Astrocyte of the cerebellum (primary cell): Measurements from ENCODE around the gene CARD11.

Experiments used
- DNase-seq: peaks from one replicate; pipeline ENCODE4 v3.0.0-alpha.2; 2011; ENCODE audit warnings: low read depth
- H3K4me3 ChIP-seq: 2 replicates; pipeline ENCODE4 v1.5.1; 2011; ENCODE audit warnings: mild to moderate bottlenecking, low read depth, low read length, moderate library complexity
- in situ Hi-C: cut with HindIII; loops from 2 replicates; pipeline ENCODE4 v1.10.0; 2017; ENCODE audit warnings: low sequenced_read_pairs
- TF ChIP-seq, protein P1 (sequence below): IDR thresholded peaks from 2 replicates; pipeline ENCODE4 v1.5.1; 2012; ENCODE audit warnings: low read length, low read depth, moderate library complexity, mild to moderate bottlenecking; ENCODE audit errors: missing control alignments

CARD11 gene

DNA sequence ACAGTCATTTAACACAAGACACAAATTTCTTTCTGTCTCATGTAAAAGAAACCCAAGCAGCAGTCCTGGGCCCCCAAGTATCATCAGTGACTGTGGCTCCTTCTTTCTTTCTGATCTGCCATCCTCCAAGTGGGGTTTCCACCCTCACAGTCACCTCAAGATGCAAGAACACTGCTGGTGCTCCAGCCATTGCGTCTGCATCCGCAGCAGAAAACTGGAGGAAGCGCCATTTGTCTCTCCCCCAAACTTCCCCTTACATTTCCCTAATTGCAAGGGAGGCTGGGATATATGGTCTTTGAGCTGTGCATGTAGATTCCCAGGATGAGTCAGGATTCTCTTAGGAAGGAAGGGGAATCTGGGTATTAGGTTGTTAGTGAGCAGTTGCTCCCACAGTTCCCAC lies 138.6 kb downstream of the CARD11 start:
- in situ Hi-C loops: no loop called here
- TF ChIP-seq, protein P1, sequence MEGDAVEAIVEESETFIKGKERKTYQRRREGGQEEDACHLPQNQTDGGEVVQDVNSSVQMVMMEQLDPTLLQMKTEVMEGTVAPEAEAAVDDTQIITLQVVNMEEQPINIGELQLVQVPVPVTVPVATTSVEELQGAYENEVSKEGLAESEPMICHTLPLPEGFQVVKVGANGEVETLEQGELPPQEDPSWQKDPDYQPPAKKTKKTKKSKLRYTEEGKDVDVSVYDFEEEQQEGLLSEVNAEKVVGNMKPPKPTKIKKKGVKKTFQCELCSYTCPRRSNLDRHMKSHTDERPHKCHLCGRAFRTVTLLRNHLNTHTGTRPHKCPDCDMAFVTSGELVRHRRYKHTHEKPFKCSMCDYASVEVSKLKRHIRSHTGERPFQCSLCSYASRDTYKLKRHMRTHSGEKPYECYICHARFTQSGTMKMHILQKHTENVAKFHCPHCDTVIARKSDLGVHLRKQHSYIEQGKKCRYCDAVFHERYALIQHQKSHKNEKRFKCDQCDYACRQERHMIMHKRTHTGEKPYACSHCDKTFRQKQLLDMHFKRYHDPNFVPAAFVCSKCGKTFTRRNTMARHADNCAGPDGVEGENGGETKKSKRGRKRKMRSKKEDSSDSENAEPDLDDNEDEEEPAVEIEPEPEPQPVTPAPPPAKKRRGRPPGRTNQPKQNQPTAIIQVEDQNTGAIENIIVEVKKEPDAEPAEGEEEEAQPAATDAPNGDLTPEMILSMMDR: no peak
- no peak for DNase-seq
- H3K4me3 ChIP-seq: no peak overlapping the region

DNA sequence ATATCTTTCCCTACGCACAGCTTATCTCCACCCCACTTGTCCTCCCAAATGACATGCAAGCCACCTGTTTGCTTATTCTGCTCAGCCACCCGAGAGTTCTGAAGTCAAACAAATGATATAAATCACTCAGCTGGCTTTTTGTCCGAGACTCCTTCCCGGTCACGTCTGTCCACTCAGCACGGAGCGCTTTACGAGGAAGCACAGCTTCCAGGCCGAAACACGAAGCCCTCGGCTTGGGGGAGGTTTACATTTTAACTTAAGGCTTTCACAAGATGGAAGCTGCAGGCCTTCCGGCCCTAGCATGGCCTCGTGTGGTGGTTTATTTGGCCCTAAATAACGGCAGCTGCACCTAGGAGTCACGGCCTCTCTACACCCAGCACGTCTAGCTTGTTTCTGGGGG lies 139.5 kb downstream of the CARD11 start:
- in situ Hi-C loops: no loop called here
- TF ChIP-seq, protein P1: no peak
- DNase-seq: no peak

DNA sequence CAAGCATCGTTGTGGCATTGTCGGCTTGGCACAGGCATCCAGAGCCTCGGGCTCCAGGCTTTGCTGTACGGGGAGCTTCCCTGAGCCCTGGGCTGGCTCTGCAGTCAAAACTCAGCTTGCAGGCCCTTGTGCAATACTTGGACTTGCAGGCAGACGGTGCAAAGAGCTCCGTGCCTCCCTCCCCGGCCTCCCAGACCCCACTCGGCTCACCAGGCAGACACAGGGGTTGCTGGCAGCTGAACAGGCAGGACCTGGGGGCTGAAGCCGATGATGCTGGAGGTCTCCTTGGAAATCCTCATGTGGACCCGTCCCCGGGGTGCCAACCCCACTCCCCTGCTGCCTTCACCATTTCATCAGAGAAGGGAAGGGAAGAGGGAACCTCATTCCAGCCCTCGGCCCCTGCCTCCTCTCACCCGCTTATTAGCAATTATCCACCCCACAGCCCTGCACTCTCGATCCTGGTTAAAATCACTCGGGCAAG lies 139.9 kb downstream of the CARD11 start:
- TF ChIP-seq, protein P1: no peak
- no peak overlapping the region for H3K4me3 ChIP-seq
- in situ Hi-C loops: no loop called here
- no peak for DNase-seq

More for the DNA sequence above, 139.5 kb downstream of the CARD11 start:
- no peak overlapping the region for H3K4me3 ChIP-seq

DNA sequence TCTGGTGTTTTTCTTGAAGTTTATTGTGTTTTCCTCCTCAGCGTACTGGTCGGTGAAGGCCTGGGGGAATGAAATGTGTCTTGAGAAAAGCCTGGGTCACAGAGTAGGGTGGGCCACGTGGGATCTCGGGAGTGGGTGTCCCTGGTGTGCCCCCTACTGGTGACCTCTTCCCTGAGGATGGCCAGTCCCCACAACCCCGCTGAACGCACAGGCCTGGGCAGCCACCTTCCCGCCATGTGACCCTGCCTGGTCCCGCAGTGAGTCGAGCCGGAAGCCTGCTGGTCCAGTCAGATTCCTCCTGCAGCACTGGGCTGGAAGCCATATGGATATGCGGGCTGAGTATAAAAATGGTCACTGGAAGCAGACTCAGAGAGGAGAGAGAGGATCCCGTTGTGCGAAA lies 146.6 kb downstream of the CARD11 start:
- TF ChIP-seq, protein P1: no peak
- DNase-seq: no peak
- in situ Hi-C loops: no loop called here
- no peak overlapping the region for H3K4me3 ChIP-seq

DNA sequence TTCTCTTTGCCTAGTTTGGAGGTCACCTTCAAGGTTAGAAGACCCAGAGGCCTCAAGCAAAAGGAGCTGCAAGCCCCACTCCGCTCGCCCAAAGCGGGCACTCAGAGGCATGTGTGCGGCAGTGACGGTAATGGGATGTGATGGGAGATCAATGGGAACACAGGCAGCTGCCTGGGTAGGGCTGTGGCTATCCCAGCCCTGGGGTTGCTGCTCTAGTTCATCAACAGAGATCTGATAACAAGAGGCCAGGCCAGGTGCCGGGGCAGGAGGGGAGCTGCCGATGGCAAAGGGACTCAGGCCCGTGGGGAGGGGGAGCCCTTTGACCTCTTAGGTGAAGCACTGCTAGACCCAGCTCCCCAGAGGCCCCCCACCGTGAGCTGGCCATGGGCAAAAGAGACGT lies 147.5 kb downstream of the CARD11 start:
- no peak overlapping the region for H3K4me3 ChIP-seq
- in situ Hi-C loops: no loop called here
- no peak for DNase-seq
- TF ChIP-seq, protein P1: no peak

DNA sequence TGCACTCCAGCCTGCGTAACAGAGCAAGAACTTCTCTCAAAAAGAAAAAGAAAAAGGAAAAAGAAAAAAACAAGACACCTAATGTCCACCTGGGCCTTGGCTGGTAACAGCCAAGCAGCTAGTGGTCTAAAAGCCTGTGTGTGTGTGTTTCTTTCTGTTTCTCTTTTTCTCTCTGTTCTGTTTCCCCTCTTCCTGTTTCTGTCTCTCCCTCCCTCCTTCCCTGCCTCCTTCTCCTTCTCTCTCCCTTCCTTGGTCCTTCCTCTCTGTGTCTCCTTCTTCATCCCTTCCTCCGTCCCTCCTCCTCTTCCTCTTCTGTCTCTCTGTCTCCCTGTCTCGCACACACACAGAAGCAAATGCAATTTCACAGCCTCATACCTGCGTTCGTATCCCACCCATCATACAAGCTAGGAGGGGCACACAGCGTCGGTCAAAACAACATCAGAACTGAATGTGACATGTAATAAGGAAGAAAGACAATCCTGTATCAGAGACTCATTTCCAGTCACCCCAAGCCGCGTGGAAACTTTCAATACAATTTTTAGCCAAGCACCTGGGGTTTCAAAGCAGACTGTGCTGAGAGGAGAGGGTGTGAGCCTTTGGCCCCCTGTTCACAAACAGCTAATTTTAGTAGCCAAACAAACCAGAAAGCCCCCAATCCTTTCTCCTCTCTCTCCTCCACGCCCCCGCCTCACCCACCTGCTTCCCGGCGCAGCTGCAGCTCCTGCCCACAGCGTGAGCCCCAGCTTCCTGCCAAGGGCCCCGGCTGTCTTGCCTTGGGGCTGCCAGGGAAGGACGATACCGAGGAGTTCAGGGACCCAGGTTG lies 149.3 kb downstream of the CARD11 start:
- in situ Hi-C loops: no loop called here
- no peak for DNase-seq
- TF ChIP-seq, protein P1: no peak
- H3K4me3 ChIP-seq: no peak overlapping the region
